SU-DHL-6 (cell line): Measurements from ENCODE around the gene HEXB.
"Not testable (repeated sequence)": the region's sequence is repeated elsewhere in the genome, so short reads cannot be mapped to it uniquely, and the experiment has no call there.

Source experiments
- H2AFZ ChIP-seq: fragments of 200-600 bp; sonication (generic); 2 replicates; pipeline ENCODE4 v1.6.1; 2014; ENCODE audit warnings: low read depth, mild to moderate bottlenecking, moderate library complexity, mixed read lengths, antibody characterized with exemption, low read length; ENCODE audit not compliant: severe bottlenecking
- H3F3A ChIP-seq: fragments of 200-600 bp; shearing (Covaris generic); 2 replicates; pipeline ENCODE4 v1.6.0; 2016; ENCODE audit warnings: antibody characterized with exemption, mild to moderate bottlenecking; ENCODE audit not compliant: insufficient read depth
- H3K27ac ChIP-seq: fragments of 200-600 bp; sonication (generic); 2 replicates; pipeline ENCODE4 v1.5.1; 2016; ENCODE audit warnings: low read depth, mild to moderate bottlenecking, low read length, moderate library complexity, mixed read lengths
- H3K27me3 ChIP-seq: fragments of 200-600 bp; sonication (generic), shearing (Covaris generic); 2 replicates; pipeline ENCODE4 v1.6.0; 2014; ENCODE audit warnings: mild to moderate bottlenecking, low read length
- H3K36me3 ChIP-seq: fragments of 200-600 bp; sonication (generic); 2 replicates; pipeline ENCODE4 v1.6.1; 2014; ENCODE audit warnings: mild to moderate bottlenecking, low read length, mixed read lengths
- H3K4me2 ChIP-seq: fragments of 300-600, 200-600 bp; shearing (Covaris generic), sonication (generic); 2 replicates; pipeline ENCODE4 v1.6.0; 2014; ENCODE audit warnings: low read length, low read depth, mild to moderate bottlenecking; ENCODE audit not compliant: poor library complexity, severe bottlenecking
- H3K4me3 ChIP-seq: fragments of 200-600 bp; sonication (generic); 2 replicates; pipeline ENCODE4 v1.5.1; 2014; ENCODE audit warnings: antibody characterized with exemption, low read length, mild to moderate bottlenecking, mixed read lengths; ENCODE audit not compliant: insufficient read depth, poor library complexity, severe bottlenecking
- H3K79me2 ChIP-seq: fragments of 200-600 bp; sonication (generic); 2 replicates; pipeline ENCODE4 v1.6.1; 2014; ENCODE audit warnings: mild to moderate bottlenecking, low read length, moderate library complexity; ENCODE audit not compliant: insufficient read depth
- H3K9ac ChIP-seq: fragments of 200-600 bp; sonication (generic); 2 replicates; pipeline ENCODE4 v1.7.0; 2014; ENCODE audit warnings: mild to moderate bottlenecking, low read length
- H3K9me2 ChIP-seq: fragments of 200-600 bp; sonication (generic); replicated peaks from 2 replicates; pipeline ENCODE4 v1.6.1; 2014; ENCODE audit warnings: low read length; ENCODE audit not compliant: insufficient read depth
- H3K9me3 ChIP-seq: fragments of 200-600 bp; sonication (generic); 2 replicates; pipeline ENCODE4 v1.6.1; 2014; ENCODE audit warnings: low read length, mixed read lengths; ENCODE audit not compliant: insufficient read depth
- H4K20me1 ChIP-seq: fragments of 200-600 bp; sonication (generic); 2 replicates; pipeline ENCODE4 v1.6.1; 2014; ENCODE audit warnings: low read depth, mild to moderate bottlenecking, antibody characterized with exemption, low read length, moderate library complexity, mixed read lengths
- CTCF ChIP-seq: fragments of 200-600 bp; sonication (generic); IDR thresholded peaks from one replicate; pipeline ENCODE4 v1.5.1; 2017; ENCODE audit warnings: antibody characterized with exemption, mild to moderate bottlenecking, low read length, moderate library complexity; ENCODE audit not compliant: insufficient read depth, poor library complexity, severe bottlenecking
- EZH2phosphoT487 ChIP-seq: fragments of 200-600 bp; sonication (generic), shearing (Covaris generic); conservative IDR thresholded peaks from 2 replicates; pipeline ENCODE4 v1.6.1; 2018; ENCODE audit warnings: mild to moderate bottlenecking, antibody characterized with exemption, low read length, moderate library complexity, mixed read lengths

Gene HEXB

GRCh38 chr5:74679300-74679699 lies 5.7 kb upstream of the HEXB start:
- not testable (repeated sequence) for H4K20me1 ChIP-seq, H3K27me3 ChIP-seq, H3F3A ChIP-seq, H3K79me2 ChIP-seq, H3K9me3 ChIP-seq, H3K9ac ChIP-seq, H3K4me3 ChIP-seq, H3K9me2 ChIP-seq, H2AFZ ChIP-seq, H3K4me2 ChIP-seq, H3K27ac ChIP-seq, H3K36me3 ChIP-seq

- H4K20me1 ChIP-seq, result no peaks in the 10 kb centered on the region
- no peaks in the 10 kb centered on the region for H3K36me3 ChIP-seq
- no peaks in the 10 kb centered on the region for H3K79me2 ChIP-seq
- no peaks in the 10 kb centered on the region for H3K27me3 ChIP-seq
- no peak overlapping the region for H3K4me3 ChIP-seq
- no peak overlapping the region for H2AFZ ChIP-seq
- H3K9me3 ChIP-seq, result no peaks in the 10 kb centered on the region
- H3K9me2 ChIP-seq, result no peaks in the 10 kb centered on the region
- no peak overlapping the region for H3K4me2 ChIP-seq
- no peak overlapping the region for H3K27ac ChIP-seq
- no peak overlapping the region for H3K9ac ChIP-seq
- TF ChIP-seq CTCF (no peak), EZH2phosphoT487 (no peak)
- H3F3A ChIP-seq, result no peaks in the 10 kb centered on the region
These were observed 5.1 kb upstream of the HEXB start for GRCh38 chr5:74679966-74680365.

- Histone ChIP-seq H3K36me3 (peaks cover 9% of the 10 kb centered on the region; the same call in 1 of the 2 replicates), H3K4me2 (peak overlapping the region; percentile 90), H3K9me3 (no peaks in the 10 kb centered on the region), H3K4me3 (peak overlapping the region; percentile 90), H4K20me1 (no peaks in the 10 kb centered on the region), H3K27me3 (no peaks in the 10 kb centered on the region), H3F3A (no peaks in the 10 kb centered on the region), H3K27ac (peak overlapping the region; percentile 57; the same call in 1 of the 2 replicates), H3K9me2 (no peaks in the 10 kb centered on the region), H3K9ac (peak overlapping the region; percentile 80), H2AFZ (peak overlapping the region; percentile 92), H3K79me2 (peaks cover 4% of the 10 kb centered on the region; the same call in 1 of the 2 replicates)
- no peak for TF ChIP-seq CTCF
- no peak for TF ChIP-seq EZH2phosphoT487
These were observed 1.1 kb downstream of the HEXB start for GRCh38 chr5:74685979-74686631.

DNA sequence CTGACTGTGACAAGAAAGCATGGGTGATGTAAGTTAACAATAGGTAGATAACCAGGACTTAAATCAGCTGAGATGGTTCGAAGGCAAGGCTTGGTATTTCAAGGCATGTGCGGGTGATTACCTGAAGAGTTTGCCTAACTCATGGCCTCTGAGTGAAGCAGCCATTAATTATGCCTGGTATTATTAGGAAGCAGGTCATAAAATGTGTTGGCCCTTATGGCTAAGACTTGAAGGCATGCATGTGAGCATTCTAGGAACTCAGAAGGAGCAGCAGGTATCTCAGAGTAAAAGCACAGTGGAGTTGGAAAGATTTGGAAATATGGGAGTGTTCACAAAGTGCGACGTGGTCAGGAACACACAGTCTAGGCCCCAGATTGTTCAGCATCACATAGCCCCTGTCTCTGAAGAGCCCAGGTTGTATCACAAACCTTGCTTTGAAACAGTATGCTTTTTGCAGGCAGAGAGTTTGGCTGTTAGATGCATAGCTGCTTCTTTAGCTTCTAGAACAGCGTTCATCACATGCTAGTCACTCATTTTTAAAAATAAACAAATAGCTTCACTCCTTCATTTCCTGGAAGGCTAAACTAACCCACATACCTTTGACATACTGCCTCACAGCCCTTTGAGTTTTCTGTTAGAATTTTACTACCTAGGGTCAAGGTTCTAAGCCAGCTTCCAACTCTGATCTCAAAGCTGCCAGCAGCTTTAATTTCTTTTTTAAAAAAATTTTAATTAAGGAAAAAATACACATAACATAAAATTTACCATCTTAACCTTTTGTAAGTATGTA lies 2.1 kb downstream of the HEXB start:
- no peak overlapping the region for H3K4me2 ChIP-seq
- peaks cover 13% of the 10 kb centered on the region; the same call in 1 of the 2 replicates for H3K36me3 ChIP-seq
- H3K79me2 ChIP-seq, result peaks cover 4% of the 10 kb centered on the region; the same call in 1 of the 2 replicates
- no peaks in the 10 kb centered on the region for H3K27me3 ChIP-seq
- no peaks in the 10 kb centered on the region for H3K9me3 ChIP-seq
- no peaks in the 10 kb centered on the region for H4K20me1 ChIP-seq
- TF ChIP-seq CTCF (no peak), EZH2phosphoT487 (no peak)
- H3K9me2 ChIP-seq, result no peaks in the 10 kb centered on the region
- H3F3A ChIP-seq, result no peaks in the 10 kb centered on the region
- H3K27ac ChIP-seq, result no peak overlapping the region
- H2AFZ ChIP-seq, result no peak overlapping the region
- H3K4me3 ChIP-seq, result no peak overlapping the region
- no peak overlapping the region for H3K9ac ChIP-seq
